ENCODE data around the gene GALNT7. TPM values are rescaled to one million over a fixed set of nuclear protein-coding genes. Genes with fewer than 3 reads are reported as not detected.

The GALNT7 gene
- total RNA-seq, 1 donor from 2014 or later: 26.0 TPM

DNA sequence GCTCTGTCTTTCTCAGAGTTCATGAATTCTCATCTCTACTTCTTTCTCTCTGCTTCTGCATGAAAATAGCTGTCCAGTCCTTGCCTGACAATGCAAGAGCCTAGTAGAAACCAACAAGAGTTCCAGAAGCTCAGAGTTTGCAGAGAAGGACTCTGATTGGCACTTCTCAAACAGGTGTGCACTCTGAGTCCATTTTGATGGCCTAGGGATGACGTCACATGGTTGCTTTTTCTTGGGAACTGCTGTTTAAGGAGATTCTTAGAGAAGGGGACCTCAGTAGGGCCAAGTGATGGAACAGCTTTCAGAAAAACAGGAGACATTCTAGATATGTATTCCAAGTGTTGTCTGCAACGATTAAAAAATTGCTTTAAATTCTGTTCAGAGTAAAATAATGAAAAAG, 108.7 kb downstream of the GALNT7 start:
- Mint-ChIP-seq H3K9me3 (ENCODE audit: low read depth) (peaks cover 4% of the 10 kb centered on the region), H3K27me3 (ENCODE audit: low read depth) (no peaks in the 10 kb centered on the region), H3K36me3 (ENCODE audit: low read depth) (no peaks in the 10 kb centered on the region), H3K27ac (ENCODE audit: unreplicated experiment) (no peak overlapping the region), H3K4me3 (ENCODE audit: unreplicated experiment) (no peak overlapping the region), H3K4me1 (ENCODE audit: low read depth) (peaks cover 24% of the 10 kb centered on the region)
- DNase-seq (ENCODE audit: low spot score): no peak
- TF ChIP-seq, protein P1, sequence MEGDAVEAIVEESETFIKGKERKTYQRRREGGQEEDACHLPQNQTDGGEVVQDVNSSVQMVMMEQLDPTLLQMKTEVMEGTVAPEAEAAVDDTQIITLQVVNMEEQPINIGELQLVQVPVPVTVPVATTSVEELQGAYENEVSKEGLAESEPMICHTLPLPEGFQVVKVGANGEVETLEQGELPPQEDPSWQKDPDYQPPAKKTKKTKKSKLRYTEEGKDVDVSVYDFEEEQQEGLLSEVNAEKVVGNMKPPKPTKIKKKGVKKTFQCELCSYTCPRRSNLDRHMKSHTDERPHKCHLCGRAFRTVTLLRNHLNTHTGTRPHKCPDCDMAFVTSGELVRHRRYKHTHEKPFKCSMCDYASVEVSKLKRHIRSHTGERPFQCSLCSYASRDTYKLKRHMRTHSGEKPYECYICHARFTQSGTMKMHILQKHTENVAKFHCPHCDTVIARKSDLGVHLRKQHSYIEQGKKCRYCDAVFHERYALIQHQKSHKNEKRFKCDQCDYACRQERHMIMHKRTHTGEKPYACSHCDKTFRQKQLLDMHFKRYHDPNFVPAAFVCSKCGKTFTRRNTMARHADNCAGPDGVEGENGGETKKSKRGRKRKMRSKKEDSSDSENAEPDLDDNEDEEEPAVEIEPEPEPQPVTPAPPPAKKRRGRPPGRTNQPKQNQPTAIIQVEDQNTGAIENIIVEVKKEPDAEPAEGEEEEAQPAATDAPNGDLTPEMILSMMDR (IDR thresholded peaks at IDR 0.05): no peak

DNA sequence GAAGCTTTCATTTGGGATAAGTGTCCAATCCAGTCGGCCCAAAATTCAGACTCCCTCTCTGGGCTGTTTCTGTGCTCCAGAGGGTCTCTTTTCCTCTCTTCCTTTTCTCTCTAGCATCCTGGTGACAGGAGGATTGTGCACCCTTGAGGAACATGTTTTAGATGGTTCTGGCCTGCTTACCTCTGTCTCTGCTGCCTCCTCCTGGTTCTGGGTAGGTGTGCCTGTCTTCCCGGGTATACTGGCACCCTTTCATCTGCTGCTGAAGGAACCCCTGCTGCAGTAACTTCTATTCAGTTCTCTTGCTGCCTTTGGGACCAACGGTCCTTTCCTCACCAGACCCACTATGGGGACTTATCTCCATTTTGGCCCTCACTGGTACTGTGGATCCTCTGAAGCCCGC, 112.4 kb downstream of the GALNT7 start:
- H3K4me1 Mint-ChIP-seq (ENCODE audit: low read depth): no peaks in the 10 kb centered on the region
- no peak overlapping the region for H3K4me3 Mint-ChIP-seq (ENCODE audit: unreplicated experiment)
- H3K27ac Mint-ChIP-seq (ENCODE audit: unreplicated experiment): no peak overlapping the region
- peaks cover 4% of the 10 kb centered on the region for H3K9me3 Mint-ChIP-seq (ENCODE audit: low read depth)
- DNase-seq (ENCODE audit: low spot score): no peak
- TF ChIP-seq, protein P1 (IDR thresholded peaks at IDR 0.05): no peak
- H3K36me3 Mint-ChIP-seq (ENCODE audit: low read depth): peaks cover 4% of the 10 kb centered on the region
- H3K27me3 Mint-ChIP-seq (ENCODE audit: low read depth): no peaks in the 10 kb centered on the region

DNA sequence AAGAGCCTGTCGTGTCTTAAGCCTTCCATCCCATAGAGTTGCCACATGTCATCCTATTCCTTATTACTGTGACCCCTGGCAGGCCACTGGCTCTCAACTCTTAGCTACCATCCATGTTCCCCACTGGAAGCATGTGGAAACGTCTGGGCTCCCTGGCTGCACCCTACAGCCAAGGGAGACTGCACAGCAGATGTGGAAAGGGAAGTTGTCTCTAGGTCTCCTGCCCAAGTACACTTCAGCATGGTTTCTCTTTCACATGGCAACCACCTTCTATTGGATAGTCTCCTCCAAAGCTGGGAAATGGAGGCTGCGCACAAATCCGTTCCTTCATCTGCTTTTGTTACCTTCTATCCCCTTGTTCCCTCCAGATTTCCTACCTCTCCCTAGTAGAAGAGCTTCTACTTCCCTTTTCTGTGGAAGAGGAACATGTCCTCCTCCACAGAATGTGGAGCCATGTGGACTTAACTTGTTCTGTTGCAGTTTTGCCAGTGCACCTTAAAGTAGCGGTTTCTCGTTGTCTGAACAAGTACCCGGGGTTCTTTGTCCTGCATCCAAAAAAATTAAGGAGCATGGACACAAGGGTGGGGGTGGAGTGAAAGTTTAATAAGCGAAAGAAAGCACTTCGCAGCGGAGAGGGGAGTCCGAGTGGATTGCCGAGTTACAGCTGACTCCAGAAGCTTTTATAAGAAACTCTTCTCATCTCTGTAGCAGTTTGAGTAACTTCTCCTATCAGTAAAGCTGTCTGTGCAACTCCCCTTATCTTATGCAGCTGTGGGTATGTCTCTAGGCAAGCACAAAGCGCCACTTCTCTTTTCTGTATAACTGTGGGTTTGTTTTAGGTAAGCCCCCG, 113.0 kb downstream of the GALNT7 start:
- Mint-ChIP-seq H3K27ac (ENCODE audit: unreplicated experiment) (no peak overlapping the region), H3K36me3 (ENCODE audit: low read depth) (peaks cover 4% of the 10 kb centered on the region), H3K4me3 (ENCODE audit: unreplicated experiment) (no peak overlapping the region), H3K27me3 (ENCODE audit: low read depth) (no peaks in the 10 kb centered on the region), H3K4me1 (ENCODE audit: low read depth) (no peaks in the 10 kb centered on the region), H3K9me3 (ENCODE audit: low read depth) (peaks cover 4% of the 10 kb centered on the region)
- TF ChIP-seq, protein P1 (IDR thresholded peaks at IDR 0.05): no peak
- DNase-seq (ENCODE audit: low spot score): no peak

DNA sequence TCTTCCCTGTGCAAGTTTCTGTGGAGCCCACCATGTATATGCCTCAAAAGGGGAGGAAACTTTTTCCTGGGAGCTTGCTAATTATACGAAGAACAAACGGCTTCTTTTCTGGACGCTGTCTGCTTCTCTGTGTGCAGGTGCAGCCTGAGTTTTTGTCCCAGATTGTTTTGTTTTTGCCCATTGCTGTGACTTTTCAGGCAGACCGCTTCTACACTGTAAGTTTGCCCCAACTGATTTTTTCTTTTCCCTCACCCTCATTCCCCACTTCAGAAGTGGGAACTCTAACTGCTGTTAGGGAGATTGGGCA, 113.6 kb downstream of the GALNT7 start:
- Mint-ChIP-seq H3K27me3 (ENCODE audit: low read depth) (no peaks in the 10 kb centered on the region), H3K36me3 (ENCODE audit: low read depth) (peaks cover 6% of the 10 kb centered on the region), H3K4me3 (ENCODE audit: unreplicated experiment) (no peak overlapping the region), H3K9me3 (ENCODE audit: low read depth) (peaks cover 9% of the 10 kb centered on the region), H3K27ac (ENCODE audit: unreplicated experiment) (no peak overlapping the region), H3K4me1 (ENCODE audit: low read depth) (no peaks in the 10 kb centered on the region)
- DNase-seq (ENCODE audit: low spot score): no peak
- TF ChIP-seq, protein P1 (IDR thresholded peaks at IDR 0.05): no peak

DNA sequence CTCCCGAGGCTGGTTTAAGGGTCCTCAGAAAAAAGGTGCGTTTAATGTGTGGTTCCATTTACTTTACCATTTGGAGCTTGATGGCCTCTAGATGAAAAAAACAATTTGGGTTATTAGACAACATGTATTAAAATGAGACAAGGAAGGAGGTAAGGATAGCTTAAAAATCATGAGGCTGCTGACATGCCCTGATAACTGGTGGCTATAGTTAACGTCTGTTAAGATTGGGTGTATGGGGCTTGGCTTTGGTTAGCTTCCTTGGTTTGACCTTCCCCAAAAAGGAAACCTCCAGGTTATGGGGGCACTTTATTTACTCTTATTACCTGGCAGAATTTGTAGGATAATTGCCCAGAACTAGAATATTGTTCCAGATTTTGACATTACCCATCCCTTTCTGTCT, 114.0 kb downstream of the GALNT7 start:
- Mint-ChIP-seq H3K27ac (ENCODE audit: unreplicated experiment) (no peak overlapping the region), H3K4me3 (ENCODE audit: unreplicated experiment) (no peak overlapping the region), H3K9me3 (ENCODE audit: low read depth) (peaks cover 10% of the 10 kb centered on the region)

More for the DNA sequence above, 114.0 kb downstream of the GALNT7 start:
- Mint-ChIP-seq H3K36me3 (ENCODE audit: low read depth) (peaks cover 6% of the 10 kb centered on the region), H3K4me1 (ENCODE audit: low read depth) (no peaks in the 10 kb centered on the region), H3K27me3 (ENCODE audit: low read depth) (no peaks in the 10 kb centered on the region)
- DNase-seq (ENCODE audit: low spot score): no peak
- TF ChIP-seq, protein P1 (IDR thresholded peaks at IDR 0.05): no peak
